K562 (cell line): ENCODE data around the gene GLIPR1.

ENCODE experiments used
- EP300 ChIP-seq: IDR thresholded peaks from 2 replicates; pipeline ENCODE4 v1.6.1; 2012; ENCODE audit warnings: low read length, improper control_type of control experiment
- ETV6 ChIP-seq, 3 experiments: fragments of 150-350 bp in 1 of 3; sonication (generic) in 1 of 3; formaldehyde crosslinking in 1 of 3; IDR thresholded peaks; 2 replicates each; pipeline versions ENCODE4 v1.6.1 to v1.8.0; 2014 to 2022; ENCODE audit warnings: borderline replicate concordance in 2 of 3, low read depth in 2 of 3, antibody characterized with exemption in 1 of 3, low read length in 1 of 3, mild to moderate bottlenecking in 1 of 3, missing genetic modification reagents in 1 of 3
- HIVEP1 ChIP-seq: fragments of 250-450 bp; sonication (Bioruptor Pico); IDR thresholded peaks from 2 replicates; pipeline ENCODE4 v1.4.0; 2020; ENCODE audit warnings: mild to moderate bottlenecking
- TF ChIP-seq, protein P1 (sequence below): sonication (generic); formaldehyde crosslinking; IDR thresholded peaks from 2 replicates; pipeline ENCODE4 v1.8.1; 2023; ENCODE audit warnings: mild to moderate bottlenecking, missing genetic modification reagents
- TF ChIP-seq, protein P2 (sequence below), 3 experiments: IDR thresholded peaks in 2 of 3; conservative IDR thresholded peaks in 1 of 3; 2 replicates each; pipeline ENCODE4 v1.5.1; 2011 to 2012; ENCODE audit warnings: low read length in 3 of 3, mild to moderate bottlenecking in 3 of 3, control low read depth in 2 of 3, improper control_type of control experiment in 1 of 3, inconsistent platforms in 1 of 3, low read depth in 1 of 3, mixed read lengths in 1 of 3, moderate library complexity in 1 of 3; ENCODE audit not compliant: insufficient read depth in 2 of 3

- TF ChIP-seq ETV6 (IDR thresholded peaks at IDR 0.05; ENCODE audit: borderline replicate concordance in 1 of 2, low read depth in 2 of 2, low read length in 1 of 2), result no peak
- TF ChIP-seq ETV6 (CRISPR knock-in tag; IDR thresholded peaks at IDR 0.05; ENCODE audit: borderline replicate concordance), result no peak
- TF ChIP-seq, protein P1, sequence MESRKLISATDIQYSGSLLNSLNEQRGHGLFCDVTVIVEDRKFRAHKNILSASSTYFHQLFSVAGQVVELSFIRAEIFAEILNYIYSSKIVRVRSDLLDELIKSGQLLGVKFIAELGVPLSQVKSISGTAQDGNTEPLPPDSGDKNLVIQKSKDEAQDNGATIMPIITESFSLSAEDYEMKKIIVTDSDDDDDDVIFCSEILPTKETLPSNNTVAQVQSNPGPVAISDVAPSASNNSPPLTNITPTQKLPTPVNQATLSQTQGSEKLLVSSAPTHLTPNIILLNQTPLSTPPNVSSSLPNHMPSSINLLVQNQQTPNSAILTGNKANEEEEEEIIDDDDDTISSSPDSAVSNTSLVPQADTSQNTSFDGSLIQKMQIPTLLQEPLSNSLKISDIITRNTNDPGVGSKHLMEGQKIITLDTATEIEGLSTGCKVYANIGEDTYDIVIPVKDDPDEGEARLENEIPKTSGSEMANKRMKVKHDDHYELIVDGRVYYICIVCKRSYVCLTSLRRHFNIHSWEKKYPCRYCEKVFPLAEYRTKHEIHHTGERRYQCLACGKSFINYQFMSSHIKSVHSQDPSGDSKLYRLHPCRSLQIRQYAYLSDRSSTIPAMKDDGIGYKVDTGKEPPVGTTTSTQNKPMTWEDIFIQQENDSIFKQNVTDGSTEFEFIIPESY (CRISPR knock-in tag), result peak; percentile 98
- TF ChIP-seq HIVEP1 (CRISPR knock-in tag), result no peak
- TF ChIP-seq, protein P2, sequence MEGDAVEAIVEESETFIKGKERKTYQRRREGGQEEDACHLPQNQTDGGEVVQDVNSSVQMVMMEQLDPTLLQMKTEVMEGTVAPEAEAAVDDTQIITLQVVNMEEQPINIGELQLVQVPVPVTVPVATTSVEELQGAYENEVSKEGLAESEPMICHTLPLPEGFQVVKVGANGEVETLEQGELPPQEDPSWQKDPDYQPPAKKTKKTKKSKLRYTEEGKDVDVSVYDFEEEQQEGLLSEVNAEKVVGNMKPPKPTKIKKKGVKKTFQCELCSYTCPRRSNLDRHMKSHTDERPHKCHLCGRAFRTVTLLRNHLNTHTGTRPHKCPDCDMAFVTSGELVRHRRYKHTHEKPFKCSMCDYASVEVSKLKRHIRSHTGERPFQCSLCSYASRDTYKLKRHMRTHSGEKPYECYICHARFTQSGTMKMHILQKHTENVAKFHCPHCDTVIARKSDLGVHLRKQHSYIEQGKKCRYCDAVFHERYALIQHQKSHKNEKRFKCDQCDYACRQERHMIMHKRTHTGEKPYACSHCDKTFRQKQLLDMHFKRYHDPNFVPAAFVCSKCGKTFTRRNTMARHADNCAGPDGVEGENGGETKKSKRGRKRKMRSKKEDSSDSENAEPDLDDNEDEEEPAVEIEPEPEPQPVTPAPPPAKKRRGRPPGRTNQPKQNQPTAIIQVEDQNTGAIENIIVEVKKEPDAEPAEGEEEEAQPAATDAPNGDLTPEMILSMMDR (IDR thresholded peaks at IDR 0.05 in 2 of 3, conservative IDR thresholded peaks at IDR 0.05 in 1 of 3; ENCODE audit: insufficient read depth in 2 of 3, low read depth in 1 of 3, low read length in 3 of 3), result peak in 1 of 3 experiments; percentile 2; a peak in 1 of 6 replicates
- peak; percentile 42; the same call in 1 of the 2 replicates for TF ChIP-seq EP300
These were observed 30.8 kb downstream of the GLIPR1 start, which contains the start of gene KRR1 for GRCh38 chr12:75511116-75512048.
